ENCODE results near the gene TPBGL.

Gene TPBGL

GRCh38 chr11:75246671-75247350, 6.2 kb downstream of the TPBGL start:
- no peak for DNase-seq

- no peak for DNase-seq
Measured at GRCh38 chr11:75248924-75249256, 8.3 kb downstream of the TPBGL start.

- no peak for DNase-seq
Measured at GRCh38 chr11:75249704-75250103, 9.1 kb downstream of the TPBGL start.

- DNase-seq = no peak
Measured at GRCh38 chr11:75254326-75254725, 13.8 kb downstream of the TPBGL start.

- no peak for DNase-seq
Measured at GRCh38 chr11:75260396-75261170, 20.0 kb downstream of the TPBGL start.

- DNase-seq = no peak
Measured at GRCh38 chr11:75261902-75262361, 21.4 kb downstream of the TPBGL start.

GRCh38 chr11:75262436-75262835, 21.9 kb downstream of the TPBGL start:
- no peak for DNase-seq

GRCh38 chr11:75262961-75263852, 22.6 kb downstream of the TPBGL start:
- DNase-seq = no peak

GRCh38 chr11:75263944-75264349, 23.4 kb downstream of the TPBGL start:
- DNase-seq = no peak

- no peak for DNase-seq
Measured at GRCh38 chr11:75264356-75264755, 23.8 kb downstream of the TPBGL start.

- DNase-seq = no peak
Measured at GRCh38 chr11:75264971-75265370, 24.4 kb downstream of the TPBGL start.

- no peak for DNase-seq
Measured at GRCh38 chr11:75265851-75266531, 25.4 kb downstream of the TPBGL start.

- DNase-seq = no peak
Measured at GRCh38 chr11:75267171-75267970, 26.8 kb downstream of the TPBGL start.

GRCh38 chr11:75268626-75269366, 28.2 kb downstream of the TPBGL start:
- no peak for DNase-seq

GRCh38 chr11:75269367-75269660, 28.7 kb downstream of the TPBGL start:
- no peak for DNase-seq

- no peak for DNase-seq
Measured at GRCh38 chr11:75269896-75270295, 29.3 kb downstream of the TPBGL start.

GRCh38 chr11:75270896-75271418, 30.4 kb downstream of the TPBGL start:
- DNase-seq = peak; percentile 28

- peak; percentile 26 for DNase-seq
Measured at GRCh38 chr11:75271730-75272129, 31.2 kb downstream of the TPBGL start.

GRCh38 chr11:75272391-75272790, 31.8 kb downstream of the TPBGL start:
- no peak for DNase-seq

GRCh38 chr11:75272821-75273301, 32.3 kb downstream of the TPBGL start:
- DNase-seq = no peak

Measured in NCI-H82 (cell line).